ENCODE measurements around the gene AIRE. TPM values are rescaled to one million over a fixed set of nuclear protein-coding genes. Genes with fewer than 3 reads are reported as not detected.

Gene AIRE
- total RNA-seq, 4 donors from 2014 or later: not detected

DNA sequence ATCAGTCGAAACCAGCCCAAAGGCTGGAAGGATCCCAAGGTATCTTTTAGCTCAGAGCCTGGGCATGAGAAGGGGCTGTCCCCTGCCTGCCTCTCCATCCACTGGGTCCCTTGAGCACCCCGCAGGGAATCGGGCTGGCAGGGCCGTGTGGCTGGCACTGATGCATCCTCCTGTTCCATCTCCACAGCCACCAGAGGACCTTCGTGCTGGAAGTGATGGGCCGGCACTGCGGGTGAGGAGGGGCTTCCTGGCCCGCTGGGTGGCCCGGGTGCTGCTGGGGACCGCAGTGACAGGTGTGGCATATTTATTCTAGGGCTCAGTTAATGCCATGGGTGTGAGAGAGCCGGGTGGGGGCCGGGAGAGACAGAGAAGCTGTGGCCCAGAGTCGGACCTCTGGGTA, 27.8 kb downstream of the AIRE start:
- TF ChIP-seq CTCF (IDR thresholded peaks at IDR 0.05 in 4 of 5, conservative IDR thresholded peaks at IDR 0.05 in 1 of 5) (no peak), POLR2A (IDR thresholded peaks at IDR 0.05) (no peak)
- no peak overlapping the region for H3K4me3 ChIP-seq
- intact Hi-C loops (cut with DNase I; ENCODE audit: low total_unique reads): loop anchor here (10.0 kb wide), 1 partner anchor 61 kb away; no protein-coding TSS in a partner anchor
- ATAC-seq (no peak), DNase-seq (no peak)
- no peaks in the 10 kb centered on the region for H3K4me1 ChIP-seq
- no peaks in the 10 kb centered on the region for H3K36me3 ChIP-seq
- no peak overlapping the region for H3K27ac ChIP-seq
- in situ Hi-C loops (cut with MboI; ENCODE audit: low sequenced_read_pairs in 4 of 4): no loop called here
- H3K9me3 ChIP-seq: no peaks in the 10 kb centered on the region
- no peaks in the 10 kb centered on the region for H3K27me3 ChIP-seq

- ATAC-seq: no peak
- TF ChIP-seq POLR2A (IDR thresholded peaks at IDR 0.05) (no peak), CTCF (IDR thresholded peaks at IDR 0.05 in 4 of 5, conservative IDR thresholded peaks at IDR 0.05 in 1 of 5) (no peak)
- Histone ChIP-seq H3K4me3 (no peak overlapping the region), H3K4me1 (no peaks in the 10 kb centered on the region), H3K9me3 (no peaks in the 10 kb centered on the region), H3K36me3 (no peaks in the 10 kb centered on the region), H3K27me3 (no peaks in the 10 kb centered on the region), H3K27ac (no peak overlapping the region)
- intact Hi-C loops (cut with DNase I; ENCODE audit: low total_unique reads): loop anchor here (10.0 kb wide), 1 partner anchor 61 kb away; no protein-coding TSS in a partner anchor
- in situ Hi-C loops (cut with MboI; ENCODE audit: low sequenced_read_pairs in 4 of 4): no loop called here
- DNase-seq: no peak
These were observed 28.5 kb downstream of the AIRE start for GRCh38 chr21:44314128-44314527.

- H3K9me3 ChIP-seq: no peaks in the 10 kb centered on the region
- H3K4me3 ChIP-seq: no peak overlapping the region
- no peaks in the 10 kb centered on the region for H3K36me3 ChIP-seq
- no peak for ATAC-seq
- no peak overlapping the region for H3K27ac ChIP-seq
- H3K4me1 ChIP-seq: no peaks in the 10 kb centered on the region
- DNase-seq: no peak
- no peaks in the 10 kb centered on the region for H3K27me3 ChIP-seq
- in situ Hi-C loops (cut with MboI; ENCODE audit: low sequenced_read_pairs in 4 of 4): no loop called here
- no peak for TF ChIP-seq CTCF (IDR thresholded peaks at IDR 0.05 in 4 of 5, conservative IDR thresholded peaks at IDR 0.05 in 1 of 5)
- no peak for TF ChIP-seq POLR2A (IDR thresholded peaks at IDR 0.05)
- intact Hi-C loops (cut with DNase I; ENCODE audit: low total_unique reads): loop anchor here (10.0 kb wide), 1 partner anchor 60 kb away; no protein-coding TSS in a partner anchor
These were observed 28.9 kb downstream of the AIRE start for GRCh38 chr21:44314561-44314960.

DNA sequence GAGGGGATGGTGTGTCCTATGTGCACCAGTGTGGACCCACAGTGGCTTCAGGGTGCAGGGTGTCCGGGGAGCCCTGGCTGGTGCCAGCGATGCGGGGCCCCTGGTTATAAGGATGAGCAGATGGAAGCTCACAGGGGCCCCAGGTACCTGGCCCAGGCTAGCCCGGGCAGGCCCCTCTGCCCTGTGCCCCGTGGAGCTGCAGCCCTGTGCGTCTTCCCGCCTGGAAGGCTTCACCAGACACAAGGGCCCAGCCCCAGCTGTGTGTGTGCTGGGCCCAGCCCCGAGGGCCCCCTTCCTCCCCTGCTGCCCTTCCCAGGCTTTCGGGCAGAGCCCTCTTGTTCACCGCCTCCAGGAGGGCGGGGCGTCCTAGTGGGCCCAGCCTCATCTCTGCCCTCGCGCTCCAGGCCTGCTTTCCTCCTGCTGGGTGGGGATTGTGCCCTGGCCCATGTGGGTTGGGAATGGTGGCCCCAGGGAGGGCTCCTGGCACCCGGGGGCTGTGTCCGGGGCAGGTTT, 30.1 kb downstream of the AIRE start:
- H3K9me3 ChIP-seq: no peaks in the 10 kb centered on the region
- in situ Hi-C loops (cut with MboI; ENCODE audit: low sequenced_read_pairs in 4 of 4): no loop called here
- TF ChIP-seq POLR2A (IDR thresholded peaks at IDR 0.05): no peak
- TF ChIP-seq CTCF (IDR thresholded peaks at IDR 0.05 in 4 of 5, conservative IDR thresholded peaks at IDR 0.05 in 1 of 5): no peak
- no peak overlapping the region for H3K4me3 ChIP-seq
- H3K36me3 ChIP-seq: no peaks in the 10 kb centered on the region
- no peak overlapping the region for H3K27ac ChIP-seq
- ATAC-seq (no peak), DNase-seq (no peak)
- intact Hi-C loops (cut with DNase I; ENCODE audit: low total_unique reads): loop anchor here (10.0 kb wide), 1 partner anchor 59 kb away; no protein-coding TSS in a partner anchor
- H3K4me1 ChIP-seq: no peaks in the 10 kb centered on the region
- H3K27me3 ChIP-seq: no peaks in the 10 kb centered on the region

All from gastrocnemius medialis (tissue), 4 donors.